DND-41 (cell line): Measurements from ENCODE around the gene SNPH.

Experiments
- ATAC-seq: fragments of 200-7000 bp; cut with Tn5 transposase; 3 replicates; pipeline ENCODE4 v1.9.1; 2021; ENCODE audit warnings: low read depth; ENCODE audit not compliant: insufficient read depth
- DNase-seq: peaks from one replicate; pipeline ENCODE4 v3.0.0-alpha.2; 2020
- H2AFZ ChIP-seq: 2 replicates; pipeline ENCODE4 v1.6.0; 2012; ENCODE audit warnings: low read depth, low read length
- H3K27ac ChIP-seq: 2 replicates; pipeline ENCODE4 v1.5.1; 2012; ENCODE audit warnings: low read length, inconsistent platforms
- H3K27me3 ChIP-seq: fragments of 200-600 bp; sonication (generic); 2 replicates; pipeline ENCODE4 v1.6.0; 2012; ENCODE audit warnings: low read length, mild to moderate bottlenecking, inconsistent platforms; ENCODE audit not compliant: insufficient read depth, poor library complexity
- H3K36me3 ChIP-seq: 2 replicates; pipeline ENCODE4 v1.5.1; 2012; ENCODE audit warnings: low read length, inconsistent platforms; ENCODE audit not compliant: insufficient read depth
- H3K4me1 ChIP-seq: 2 replicates; pipeline ENCODE4 v1.5.1; 2012; ENCODE audit warnings: mild to moderate bottlenecking, low read length; ENCODE audit not compliant: insufficient read depth
- H3K4me2 ChIP-seq: 2 replicates; pipeline ENCODE4 v1.6.0; 2012; ENCODE audit warnings: mild to moderate bottlenecking, moderate library complexity, low read length, inconsistent platforms; ENCODE audit not compliant: insufficient read depth
- H3K4me3 ChIP-seq, 2 experiments: fragments of 200-600 bp in 1 of 2; shearing (Covaris generic) in 1 of 2; 2 replicates each; pipeline ENCODE4 v1.5.1; 2012 to 2016; ENCODE audit warnings: inconsistent platforms in 2 of 2, low read length in 2 of 2, mild to moderate bottlenecking in 2 of 2, low read depth in 1 of 2, moderate library complexity in 1 of 2
- H3K79me2 ChIP-seq: 2 replicates; pipeline ENCODE4 v1.6.0; 2012; ENCODE audit warnings: low read length, inconsistent platforms; ENCODE audit not compliant: insufficient read depth
- H3K9ac ChIP-seq: 2 replicates; pipeline ENCODE4 v1.6.0; 2012; ENCODE audit warnings: low read depth, mild to moderate bottlenecking, inconsistent platforms, low read length, moderate library complexity
- H3K9me3 ChIP-seq: 2 replicates; pipeline ENCODE4 v1.5.1; 2012; ENCODE audit warnings: low read length, moderate library complexity, mild to moderate bottlenecking, inconsistent platforms; ENCODE audit not compliant: insufficient read depth, severe bottlenecking
- H4K20me1 ChIP-seq: 2 replicates; pipeline ENCODE4 v1.6.0; 2012; ENCODE audit warnings: low read length; ENCODE audit not compliant: insufficient read depth
- CTCF ChIP-seq: IDR thresholded peaks from 2 replicates; pipeline ENCODE4 v1.5.1; 2012; ENCODE audit warnings: borderline replicate concordance, low read length, moderate library complexity, mild to moderate bottlenecking; ENCODE audit not compliant: poor library complexity, severe bottlenecking; ENCODE audit errors: extremely low read depth
- EZH2 ChIP-seq: IDR thresholded peaks from 3 replicates; pipeline ENCODE4 v1.6.1; 2012; ENCODE audit warnings: borderline replicate concordance, low read depth, mild to moderate bottlenecking, moderate library complexity, low read length, inconsistent platforms; ENCODE audit not compliant: severe bottlenecking

SNPH gene

DNA sequence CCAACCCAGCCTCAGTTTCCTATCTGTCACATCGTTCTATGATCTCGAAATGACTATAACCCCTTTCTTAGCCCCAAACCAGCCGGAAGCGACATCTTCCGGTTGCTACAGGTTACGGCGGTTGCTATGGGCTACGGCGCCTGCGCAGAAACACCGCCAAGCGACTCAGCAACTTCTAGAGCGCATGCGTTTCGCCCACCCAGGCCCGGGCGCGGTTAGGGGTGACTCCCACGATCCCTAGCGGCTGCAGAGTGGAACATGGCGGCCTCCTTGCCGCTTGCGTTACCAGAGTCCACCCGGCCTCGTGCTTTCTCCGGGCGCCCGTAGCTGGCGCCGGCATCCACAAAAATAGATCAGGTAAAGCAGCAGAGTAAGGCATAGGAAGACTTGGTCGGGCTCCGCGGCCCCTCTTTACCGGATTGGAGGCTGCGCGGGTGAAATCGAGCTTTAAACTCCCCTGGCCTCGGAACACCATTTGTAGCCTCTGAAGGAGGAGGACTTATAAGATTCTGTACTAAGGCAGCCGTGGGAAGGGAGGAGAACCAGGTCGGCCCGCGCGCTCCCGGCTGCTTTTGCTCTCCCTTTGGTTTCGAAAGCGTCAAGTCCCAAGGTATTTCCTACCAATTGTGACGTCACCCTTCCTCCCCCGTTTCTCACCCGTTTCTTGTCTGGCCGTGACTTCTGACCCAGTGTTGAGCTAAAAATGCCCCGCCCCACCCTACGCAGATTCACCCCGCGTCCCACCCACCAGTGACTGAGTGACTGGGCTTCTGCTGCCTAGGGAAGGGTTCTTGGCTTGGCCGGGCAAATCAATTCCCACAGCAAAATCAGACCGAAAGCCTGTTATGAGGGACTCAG is 59.3 kb downstream of the SNPH start:
- H3K36me3 ChIP-seq: peaks cover 20% of the 10 kb centered on the region; the same call in 1 of the 2 replicates
- H3K27me3 ChIP-seq: no peaks in the 10 kb centered on the region
- peak overlapping the region; percentile 89 for H3K4me2 ChIP-seq
- peaks cover 37% of the 10 kb centered on the region for H4K20me1 ChIP-seq
- ATAC-seq (peak; percentile 95), DNase-seq (peak; percentile 99)
- H3K9me3 ChIP-seq: no peaks in the 10 kb centered on the region
- H3K79me2 ChIP-seq: peaks cover 51% of the 10 kb centered on the region
- H3K4me1 ChIP-seq: peaks cover 41% of the 10 kb centered on the region
- H2AFZ ChIP-seq: peak overlapping the region; percentile 96
- H3K27ac ChIP-seq: peak overlapping the region; percentile 97
- peak overlapping the region; percentile 78 to 93 for H3K4me3 ChIP-seq
- peak overlapping the region; percentile 96 for H3K9ac ChIP-seq
- TF ChIP-seq EZH2 (no peak), CTCF (peak; percentile 22)

GRCh38 chr20:1326031-1326930 is 60.2 kb downstream of the SNPH start:
- peak overlapping the region; percentile 97 for H3K27ac ChIP-seq
- peaks cover 60% of the 10 kb centered on the region for H3K79me2 ChIP-seq
- peaks cover 45% of the 10 kb centered on the region for H4K20me1 ChIP-seq
- peak overlapping the region; percentile 89 for H3K4me2 ChIP-seq
- H3K36me3 ChIP-seq: peaks cover 29% of the 10 kb centered on the region
- peaks cover 41% of the 10 kb centered on the region for H3K4me1 ChIP-seq
- no peaks in the 10 kb centered on the region for H3K9me3 ChIP-seq
- ATAC-seq: no peak
- peak; percentile 3 for DNase-seq
- no peaks in the 10 kb centered on the region for H3K27me3 ChIP-seq
- H3K9ac ChIP-seq: peak overlapping the region; percentile 96
- TF ChIP-seq EZH2 (no peak), CTCF (no peak)
- peak overlapping the region; percentile 96 for H2AFZ ChIP-seq
- H3K4me3 ChIP-seq: peak overlapping the region; percentile 78 to 93

GRCh38 chr20:1327241-1327653 is 61.2 kb downstream of the SNPH start:
- Histone ChIP-seq H3K9ac (no peak overlapping the region), H3K4me1 (peaks cover 41% of the 10 kb centered on the region)
- TF ChIP-seq CTCF (no peak), EZH2 (no peak)

More at GRCh38 chr20:1327241-1327653, 61.2 kb downstream of the SNPH start:
- peak overlapping the region; percentile 89; the same call in 1 of the 2 replicates for H3K4me2 ChIP-seq
- ATAC-seq: no peak
- H3K27ac ChIP-seq: peak overlapping the region; percentile 2; the same call in 1 of the 2 replicates
- H3K36me3 ChIP-seq: peaks cover 37% of the 10 kb centered on the region
- no peaks in the 10 kb centered on the region for H3K9me3 ChIP-seq
- no peaks in the 10 kb centered on the region for H3K27me3 ChIP-seq
- no peak overlapping the region for H2AFZ ChIP-seq
- no peak overlapping the region for H3K4me3 ChIP-seq
- H3K79me2 ChIP-seq: peaks cover 68% of the 10 kb centered on the region
- peaks cover 55% of the 10 kb centered on the region for H4K20me1 ChIP-seq
- DNase-seq: peak; percentile 10
